Upper lobe of left lung (tissue), 6 donors: ENCODE data around the gene COL23A1. TPM values are rescaled to one million over a fixed set of nuclear protein-coding genes. Genes with fewer than 3 reads are reported as not detected.

Source experiments
- ATAC-seq, 2 donors: fragments of 200-7000 bp; cut with Tn5 transposase; one replicate each; pipeline ENCODE4 v1.9.1; 2022; ENCODE audit warnings: mild to moderate bottlenecking in 2 of 2, moderate library complexity in 2 of 2; ENCODE audit not compliant: low FRiP score in 2 of 2
- DNase-seq, 2 donors: peaks; one replicate each; pipeline ENCODE4 v3.0.0-alpha.2; 2019 to 2020
- H3K27ac ChIP-seq, 4 donors: fragments of 200-600 bp; sonication (generic); one replicate each; pipeline ENCODE4 v1.5.1; 2016 to 2019
- H3K27me3 ChIP-seq, 4 donors: fragments of 200-600 bp; sonication (generic); one replicate each; pipeline ENCODE4 v1.5.1; 2017 to 2019
- H3K36me3 ChIP-seq, 4 donors: fragments of 200-600 bp; sonication (generic); one replicate each; pipeline ENCODE4 v1.5.1; 2016 to 2019
- H3K4me1 ChIP-seq, 4 donors: fragments of 200-600 bp; sonication (generic); one replicate each; pipeline ENCODE4 v1.5.1; 2018 to 2019
- H3K4me3 ChIP-seq, 4 donors: fragments of 200-600 bp; sonication (generic); one replicate each; pipeline ENCODE4 v1.5.1; 2017 to 2019; ENCODE audit warnings: mild to moderate bottlenecking in 2 of 4, moderate library complexity in 1 of 4
- H3K9me3 ChIP-seq, 4 donors: fragments of 200-600 bp; sonication (generic); one replicate each; pipeline ENCODE4 v1.5.1; 2018 to 2019
- CTCF ChIP-seq, 6 experiments: fragments of 450-650 bp in 4 of 6; fragments of 200-600 bp in 2 of 6; sonication (generic) in 2 of 6; IDR thresholded peaks; one replicate each; pipeline ENCODE4 v1.5.1; 2016 to 2019; ENCODE audit warnings: antibody characterized with exemption in 6 of 6
- EP300 ChIP-seq, 4 donors: sonication (generic); formaldehyde crosslinking; IDR thresholded peaks; one replicate each; pipeline ENCODE4 v1.5.1; 2017; ENCODE audit warnings: antibody characterized with exemption in 4 of 4, control low read depth in 2 of 4
- POLR2A ChIP-seq, 4 donors: fragments of 450-650 bp; IDR thresholded peaks; one replicate each; pipeline ENCODE4 v1.5.1; 2016 to 2017; ENCODE audit warnings: antibody characterized with exemption in 4 of 4, mild to moderate bottlenecking in 2 of 4
- POLR2AphosphoS5 ChIP-seq, 2 donors: sonication (generic); formaldehyde crosslinking; IDR thresholded peaks; one replicate each; pipeline ENCODE4 v1.5.1; 2017; ENCODE audit warnings: antibody characterized with exemption in 2 of 2
- WGBS, 2 donors: methylation state at CpG; one replicate each; pipeline ENCODE4 v1.1.5; 2017 to 2018; 5-methylcytosine and 5-hydroxymethylcytosine counted together
- total RNA-seq, 6 donors: library from RNA; depleted of rRNA in 4 of 6; stranded (reverse); fragments of >200 nt in 4 of 6; gene quantifications; one replicate each; pipeline versions ENCODE4 v1.1.0 to v1.2.1, GENCODE V29; 2016 to 2021
- donor health status: DM: no; HTN: no; CAD: no; lungs with moderate emphysema.
- donor health status: DM: no; HTN: yes; CAD: no; lungs with severe emphysema.

Gene COL23A1
- total RNA-seq, 6 donors from 2014 or later = 0.61 to 3.1 (median 1.5) TPM

DNA sequence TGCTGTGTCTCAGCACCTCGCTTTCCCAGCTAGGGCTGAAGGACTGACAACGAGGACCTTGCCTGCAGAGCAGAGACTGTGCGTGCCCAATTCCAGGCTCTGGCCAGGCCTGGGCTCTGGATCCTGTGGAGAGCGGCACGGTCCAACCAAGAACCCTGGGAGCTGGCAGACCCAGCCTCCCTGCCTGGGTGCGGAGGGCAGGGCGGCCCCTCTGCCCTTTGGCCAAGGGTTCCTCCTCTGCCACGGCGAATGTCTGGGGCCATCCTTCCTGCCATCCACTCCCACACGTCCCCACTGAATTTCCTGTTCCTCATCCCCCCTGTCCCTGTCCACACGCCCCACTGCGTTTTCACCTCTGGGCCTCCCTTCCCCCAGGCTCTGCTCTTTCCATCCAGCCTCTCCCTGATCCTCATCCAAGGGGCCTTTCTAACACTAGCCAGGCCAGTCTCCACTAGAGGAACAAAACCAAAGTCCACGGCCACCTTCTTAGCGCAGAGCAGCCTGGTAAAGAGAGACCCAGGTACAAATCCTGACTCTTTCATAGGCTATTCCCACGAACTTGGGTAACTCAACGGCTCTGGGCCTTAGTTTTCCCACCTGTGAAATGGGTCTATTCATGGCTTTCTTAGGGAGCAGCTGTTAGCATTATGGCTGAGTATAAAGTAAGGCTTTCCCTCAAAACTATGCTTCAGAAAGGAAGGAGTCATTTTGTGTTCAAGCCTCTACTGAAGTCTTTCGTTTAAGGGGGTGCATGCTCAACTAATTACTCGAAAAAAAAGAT, 262.1 kb downstream of the COL23A1 start:
- no peak for DNase-seq

GRCh38 chr5:178327446-178327845, 262.7 kb downstream of the COL23A1 start:
- Histone ChIP-seq H3K4me1 (peaks cover 16 to 28% (median 22%) of the 10 kb centered on the region in 4 donors), H3K27ac (no peak overlapping the region), H3K36me3 (no peaks in the 10 kb centered on the region), H3K4me3 (no peak overlapping the region), H3K27me3 (no peaks in the 10 kb centered on the region), H3K9me3 (no peaks in the 10 kb centered on the region)
- 98% methylated on average over 5 of the region's 10 CpGs; no CpG with 5 or more reads in 1 of the 2 donors for WGBS, 2 donors
- DNase-seq = no peak
- no peak for TF ChIP-seq POLR2A (IDR thresholded peaks at IDR 0.05)
- TF ChIP-seq POLR2AphosphoS5 (IDR thresholded peaks at IDR 0.05) = no peak
- TF ChIP-seq CTCF (IDR thresholded peaks at IDR 0.05) = no peak
- no peak for TF ChIP-seq EP300 (IDR thresholded peaks at IDR 0.05)
- no peak for ATAC-seq

More for the DNA sequence above, 262.1 kb downstream of the COL23A1 start:
- no peak for ATAC-seq
- TF ChIP-seq POLR2A (IDR thresholded peaks at IDR 0.05) (no peak), EP300 (IDR thresholded peaks at IDR 0.05) (no peak), CTCF (IDR thresholded peaks at IDR 0.05) (no peak), POLR2AphosphoS5 (IDR thresholded peaks at IDR 0.05) (no peak)
- Histone ChIP-seq H3K4me3 (no peak overlapping the region), H3K27ac (no peak overlapping the region), H3K4me1 (peaks cover 16 to 28% (median 22%) of the 10 kb centered on the region in 4 donors), H3K36me3 (no peaks in the 10 kb centered on the region), H3K27me3 (no peaks in the 10 kb centered on the region), H3K9me3 (no peaks in the 10 kb centered on the region)
- WGBS, 2 donors = 69 to 77% methylated on average over 11 to 18 of the region's 18 CpGs

DNA sequence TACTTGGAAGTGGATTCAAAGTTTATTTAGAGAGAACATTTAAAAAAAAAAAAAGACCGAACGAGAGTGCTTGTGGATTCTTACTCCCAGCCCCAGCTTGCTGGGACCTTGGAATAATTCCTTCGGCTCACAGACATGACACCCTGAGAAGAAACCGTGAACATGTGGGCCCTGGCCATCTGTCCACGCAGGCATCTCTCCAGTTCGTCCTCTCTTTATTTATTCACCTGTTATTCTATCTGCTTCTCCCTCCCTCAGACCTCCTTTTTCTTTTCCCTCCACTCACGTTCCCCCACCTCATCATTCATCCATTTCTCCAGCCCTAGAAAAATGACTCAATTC, 263.8 kb downstream of the COL23A1 start:
- Histone ChIP-seq H3K27ac (peak overlapping the region; percentile 10 to 53 (median 45)), H3K36me3 (no peaks in the 10 kb centered on the region), H3K27me3 (no peaks in the 10 kb centered on the region), H3K4me1 (peaks cover 10 to 20% (median 16%) of the 10 kb centered on the region in 4 donors), H3K4me3 (no peak overlapping the region), H3K9me3 (no peaks in the 10 kb centered on the region)
- ATAC-seq (no peak), DNase-seq (no peak)
- TF ChIP-seq POLR2A (IDR thresholded peaks at IDR 0.05) (no peak), POLR2AphosphoS5 (IDR thresholded peaks at IDR 0.05) (no peak), EP300 (IDR thresholded peaks at IDR 0.05) (no peak), CTCF (IDR thresholded peaks at IDR 0.05) (no peak)
- WGBS, 2 donors = 44 to 57% methylated on average over 7 of the region's 7 CpGs

- Histone ChIP-seq H3K27me3 (no peaks in the 10 kb centered on the region), H3K9me3 (no peaks in the 10 kb centered on the region), H3K36me3 (no peaks in the 10 kb centered on the region), H3K4me1 (peaks cover 5 to 16% (median 12%) of the 10 kb centered on the region in 4 donors), H3K4me3 (no peak overlapping the region), H3K27ac (peak overlapping the region in 2 of 4 donors; percentile 4 to 25)
- no peak for DNase-seq
- WGBS, 2 donors = 64 to 67% methylated on average over 20 of the region's 20 CpGs
- peak in 1 of 2 donors; percentile 19 for ATAC-seq
- TF ChIP-seq POLR2AphosphoS5 (IDR thresholded peaks at IDR 0.05) (peak; percentile 31 to 71), POLR2A (IDR thresholded peaks at IDR 0.05) (no peak), EP300 (IDR thresholded peaks at IDR 0.05) (peak in 1 of 4 donors; percentile 5), CTCF (IDR thresholded peaks at IDR 0.05) (no peak)
These were observed 264.4 kb downstream of the COL23A1 start for GRCh38 chr5:178325679-178326373.
